IMR-90 (cell line): Measurements from ENCODE around the gene VSIG10L2. TPM values are rescaled to one million over a fixed set of nuclear protein-coding genes. Genes with fewer than 3 reads are reported as not detected.

Experiments
- ATAC-seq: fragments of 200-7000 bp; cut with Tn5 transposase; 2 replicates; pipeline ENCODE4 v1.9.1; 2020; ENCODE audit warnings: low read depth, mild to moderate bottlenecking, moderate library complexity
- BruUV-seq: library from RNA; stranded (reverse); fragments of 400-500 nt; replicated peaks from 2 replicates; lab custom pipeline; 2021; lab: Mats Ljungman, UMichigan
- CTCF ChIA-PET: fragments of 300-600 bp; formaldehyde crosslinking; extraction: SDS; loops from one replicate; lab custom pipeline; 2021; ENCODE audit warnings: antibody characterized with exemption; lab: Yijun Ruan, JAX
- POLR2A ChIA-PET: fragments of 300-600 bp; sonication (Branson Sonifier 250); formaldehyde crosslinking; loops from one replicate; lab custom pipeline; 2022; ENCODE audit warnings: antibody characterized with exemption; ENCODE audit not compliant: unreplicated experiment; lab: Charles Lee
- DNase-seq: peaks from one replicate; pipeline ENCODE4 v3.0.0; 2013
- H2AFZ ChIP-seq: replicated peaks from 2 replicates; pipeline ENCODE3; 2013; ENCODE audit warnings: low read length, mild to moderate bottlenecking; ENCODE audit not compliant: poor library complexity
- H2AK5ac ChIP-seq: 2 replicates; pipeline ENCODE4 v1.6.1; 2013; ENCODE audit warnings: low read depth, low read length, inconsistent platforms
- H2AK9ac ChIP-seq: replicated peaks from 2 replicates; pipeline ENCODE3; 2013; ENCODE audit warnings: mild to moderate bottlenecking, low read depth, low read length, moderate library complexity; ENCODE audit not compliant: poor library complexity
- H2BK120ac ChIP-seq: 2 replicates; pipeline ENCODE4 v1.6.1; 2013; ENCODE audit warnings: low read depth, low read length, inconsistent platforms
- H2BK15ac ChIP-seq: 3 replicates; pipeline ENCODE4 v1.6.1; 2013; ENCODE audit warnings: low read depth, low read length, inconsistent platforms
- H2BK20ac ChIP-seq: 2 replicates; pipeline ENCODE4 v1.6.1; 2013; ENCODE audit warnings: low read depth, mild to moderate bottlenecking, inconsistent platforms, low read length, moderate library complexity
- H2BK5ac ChIP-seq: 2 replicates; pipeline ENCODE4 v1.6.1; 2013; ENCODE audit warnings: mild to moderate bottlenecking, low read depth, low read length, inconsistent platforms; ENCODE audit not compliant: poor library complexity, severe bottlenecking
- H3K14ac ChIP-seq: replicated peaks from 2 replicates; pipeline ENCODE4 v1.6.1; 2013; ENCODE audit warnings: low read depth, low read length, inconsistent platforms
- H3K18ac ChIP-seq: 2 replicates; pipeline ENCODE4 v1.6.1; 2013; ENCODE audit warnings: low read depth, low read length, control low read depth
- H3K23ac ChIP-seq: 2 replicates; pipeline ENCODE4 v1.6.1; 2013; ENCODE audit warnings: low read depth, low read length, inconsistent platforms
- H3K27ac ChIP-seq: 2 replicates; pipeline ENCODE4 v1.5.1; 2013; ENCODE audit warnings: mild to moderate bottlenecking, control low read depth, low read length; ENCODE audit not compliant: insufficient read depth
- H3K27me3 ChIP-seq: 2 replicates; pipeline ENCODE4 v1.6.1; 2013; ENCODE audit warnings: low read length; ENCODE audit not compliant: control insufficient read depth, insufficient read depth
- H3K36me3 ChIP-seq: 2 replicates; pipeline ENCODE4 v1.6.1; 2013; ENCODE audit warnings: low read length, mixed read lengths; ENCODE audit not compliant: control insufficient read depth, insufficient read depth
- H3K4ac ChIP-seq: 2 replicates; pipeline ENCODE4 v1.6.1; 2013; ENCODE audit warnings: low read depth, low read length, inconsistent platforms
- H3K4me1 ChIP-seq: 2 replicates; pipeline ENCODE4 v1.6.1; 2013; ENCODE audit warnings: low read length, mixed read lengths; ENCODE audit not compliant: control insufficient read depth, insufficient read depth
- H3K4me2 ChIP-seq: 2 replicates; pipeline ENCODE4 v1.6.1; 2013; ENCODE audit warnings: low read depth, mild to moderate bottlenecking, control low read depth, low read length, moderate library complexity
- H3K4me3 ChIP-seq: 2 replicates; pipeline ENCODE4 v1.5.1; 2013; ENCODE audit warnings: low read depth, mild to moderate bottlenecking, control low read depth, low read length, moderate library complexity; ENCODE audit not compliant: insufficient read depth
- H3K56ac ChIP-seq: 2 replicates; pipeline ENCODE4 v1.6.1; 2013; ENCODE audit warnings: low read length, inconsistent platforms; ENCODE audit not compliant: insufficient read depth; ENCODE audit errors: extremely low read depth
- H3K79me1 ChIP-seq, 2 experiments: 2 replicates each; pipeline ENCODE4 v1.6.1; 2013; ENCODE audit warnings: low read length in 2 of 2, inconsistent platforms in 1 of 2, low read depth in 1 of 2
- H3K9ac ChIP-seq: 2 replicates; pipeline ENCODE4 v1.6.1; 2013; ENCODE audit warnings: low read depth, low read length, control low read depth
- H3K9me1 ChIP-seq: 2 replicates; pipeline ENCODE4 v1.6.1; 2013; ENCODE audit warnings: low read length, inconsistent platforms; ENCODE audit not compliant: insufficient read depth
- H3K9me3 ChIP-seq: 2 replicates; pipeline ENCODE4 v1.6.1; 2013; ENCODE audit warnings: low read length; ENCODE audit not compliant: control insufficient read depth, insufficient read depth
- H4K20me1 ChIP-seq: 2 replicates; pipeline ENCODE4 v1.6.1; 2013; ENCODE audit warnings: low read length, inconsistent platforms; ENCODE audit not compliant: insufficient read depth
- H4K5ac ChIP-seq: 2 replicates; pipeline ENCODE4 v1.6.1; 2013; ENCODE audit warnings: mild to moderate bottlenecking, low read depth, low read length, control low read depth
- H4K8ac ChIP-seq, 2 experiments: 2 replicates each; pipeline ENCODE4 v1.6.1; 2013; ENCODE audit warnings: low read depth in 2 of 2, low read length in 2 of 2, control low read depth in 1 of 2, inconsistent platforms in 1 of 2
- H4K91ac ChIP-seq: 2 replicates; pipeline ENCODE4 v1.6.1; 2013; ENCODE audit warnings: low read depth, low read length, inconsistent platforms; ENCODE audit not compliant: insufficient read depth
- BHLHE40 ChIP-seq: fragments of 150-350 bp; IDR thresholded peaks from 2 replicates; pipeline ENCODE4 v1.6.1; 2016; ENCODE audit warnings: mild to moderate bottlenecking, low read depth, low read length
- CEBPB ChIP-seq: IDR thresholded peaks from 2 replicates; pipeline ENCODE4 v1.6.1; 2012; ENCODE audit warnings: low read depth, low read length, improper control_type of control experiment
- CHD1 ChIP-seq: IDR thresholded peaks from 2 replicates; pipeline ENCODE4 v1.6.1; 2012; ENCODE audit warnings: low read depth, low read length, improper control_type of control experiment
- CTCF ChIP-seq: conservative IDR thresholded peaks from 2 replicates; pipeline ENCODE4 v1.5.1; 2012; ENCODE audit warnings: mild to moderate bottlenecking, low read depth, low read length, improper control_type of control experiment
- ELK1 ChIP-seq: fragments of 150-350 bp; IDR thresholded peaks from 2 replicates; pipeline ENCODE4 v1.6.1; 2016; ENCODE audit warnings: low read depth, mild to moderate bottlenecking, low read length, moderate library complexity, borderline replicate concordance
- FOS ChIP-seq: fragments of 150-350 bp; IDR thresholded peaks from 2 replicates; pipeline ENCODE4 v1.6.1; 2016; ENCODE audit warnings: low read depth, low read length
- MAFK ChIP-seq: IDR thresholded peaks from 2 replicates; pipeline ENCODE4 v1.6.1; 2012; ENCODE audit warnings: low read depth, low read length, improper control_type of control experiment
- MAZ ChIP-seq: IDR thresholded peaks from 2 replicates; pipeline ENCODE4 v1.6.1; 2012; ENCODE audit warnings: low read depth, mild to moderate bottlenecking, low read length, improper control_type of control experiment, moderate library complexity, borderline replicate concordance
- MXI1 ChIP-seq: IDR thresholded peaks from 2 replicates; pipeline ENCODE4 v1.6.1; 2012; ENCODE audit warnings: low read depth, mild to moderate bottlenecking, low read length, moderate library complexity, borderline replicate concordance
- NFE2L2 ChIP-seq: fragments of 150-350 bp; IDR thresholded peaks from 2 replicates; pipeline ENCODE4 v1.6.1; 2016; ENCODE audit warnings: low read depth, mild to moderate bottlenecking, low read length
- POLR2A ChIP-seq: IDR thresholded peaks from 2 replicates; pipeline ENCODE4 v1.6.1; 2012; ENCODE audit warnings: mild to moderate bottlenecking, low read depth, low read length
- RAD21 ChIP-seq: IDR thresholded peaks from 2 replicates; pipeline ENCODE4 v1.6.1; 2012; ENCODE audit warnings: low read length, improper control_type of control experiment
- RCOR1 ChIP-seq: IDR thresholded peaks from 2 replicates; pipeline ENCODE4 v1.6.1; 2012; ENCODE audit warnings: mild to moderate bottlenecking, low read length, improper control_type of control experiment; ENCODE audit not compliant: insufficient replicate concordance
- RFX5 ChIP-seq: IDR thresholded peaks from 2 replicates; pipeline ENCODE4 v1.8.0; 2012; ENCODE audit warnings: low read depth, mild to moderate bottlenecking, low read length, moderate library complexity
- SMC3 ChIP-seq: fragments of 150-350 bp; IDR thresholded peaks from 2 replicates; pipeline ENCODE4 v1.6.1; 2016; ENCODE audit warnings: low read depth, mild to moderate bottlenecking, antibody characterized with exemption, low read length, moderate library complexity
- USF2 ChIP-seq: fragments of 150-350 bp; IDR thresholded peaks from 2 replicates; pipeline ENCODE4 v1.6.1; 2017; ENCODE audit warnings: mild to moderate bottlenecking, antibody characterized with exemption, low read length, low read depth
- WGBS, 2 experiments: methylation state at CpG; one replicate each; pipeline versions ENCODE4 v1.1.5 to v1.1.7; 2013; ENCODE audit warnings: missing lambda C conversion rate in 2 of 2; ENCODE audit not compliant: insufficient read length in 1 of 2; ENCODE audit errors: extremely low coverage in 2 of 2; 5-methylcytosine and 5-hydroxymethylcytosine counted together
- dilution Hi-C: fragments of 300-500 bp; cut with HindIII; formaldehyde crosslinking; loops from one replicate; pipeline ENCODE4 v1.14.3; 2018; ENCODE audit warnings: low sequenced_read_pairs; ENCODE audit not compliant: unreplicated experiment
- in situ Hi-C: fragments of 300-500 bp; cut with MboI; formaldehyde crosslinking; loops from 3 replicates; pipeline ENCODE4 v1.14.3; 2019; ENCODE audit warnings: low sequenced_read_pairs, inconsistent platforms, mixed read lengths
- intact Hi-C: fragments of 100-400 bp; cut with micrococcal nuclease; formaldehyde crosslinking; loops from 2 replicates; pipeline ENCODE4 v1.10.0; 2022
- polyA plus RNA-seq, 3 experiments: library from polyadenylated mRNA; depleted of rRNA; stranded (reverse); fragments of >200 nt; gene quantifications; 2 replicates each; pipeline ENCODE4 v1.2.3, GENCODE V29; 2012; ENCODE audit warnings: low replicate concordance in 1 of 3
- total RNA-seq: library from RNA; depleted of rRNA; stranded (reverse); fragments of >200 nt; gene quantifications from 2 replicates; pipeline ENCODE4 v1.2.3, GENCODE V29; 2012

VSIG10L2 gene
- total and polyA plus RNA-seq, 2 of the 4 experiments (the other 2 are of a cell fraction): under 0.01 TPM; not detected in 1

GRCh38 chr11:125959931-125960330 is 14.1 kb downstream of the VSIG10L2 start:
- Histone ChIP-seq H3K79me1 (no peaks in the 10 kb centered on the region), H2AK5ac (no peak overlapping the region), H3K14ac (no peak overlapping the region), H3K18ac (no peak overlapping the region), H2BK120ac (no peak overlapping the region), H3K27ac (no peak overlapping the region), H3K56ac (no peak overlapping the region), H3K4me2 (no peak overlapping the region), H2BK5ac (no peak overlapping the region), H3K9me3 (no peaks in the 10 kb centered on the region), H2BK20ac (no peak overlapping the region), H3K9me1 (no peaks in the 10 kb centered on the region), H2BK15ac (no peak overlapping the region), H3K4me3 (no peak overlapping the region), H3K4ac (no peak overlapping the region), H3K27me3 (peaks cover 2% of the 10 kb centered on the region; the same call in 1 of the 2 replicates), H2AFZ (no peak overlapping the region), H3K4me1 (no peaks in the 10 kb centered on the region), H2AK9ac (no peak overlapping the region), H3K36me3 (no peaks in the 10 kb centered on the region), H4K8ac (no peak overlapping the region), H4K20me1 (no peaks in the 10 kb centered on the region), H4K91ac (no peak overlapping the region), H4K5ac (no peak overlapping the region), H3K9ac (no peak overlapping the region), H3K23ac (no peak overlapping the region)
- intact Hi-C loops: no loop called here
- DNase-seq (no peak), ATAC-seq (no peak)
- no CpG with 5 or more reads among the region's 10 CpGs for WGBS, 2 experiments
- in situ Hi-C loops: no loop called here
- no peak for TF ChIP-seq MAFK
- no peak for TF ChIP-seq SMC3
- no peak for TF ChIP-seq CTCF
- no peak for TF ChIP-seq NFE2L2
- TF ChIP-seq FOS: no peak
- no peak for TF ChIP-seq USF2
- no peak for TF ChIP-seq RCOR1
- no peak for TF ChIP-seq RFX5
- no peak for TF ChIP-seq MXI1
- no peak for TF ChIP-seq BHLHE40
- no peak for TF ChIP-seq CHD1
- no peak for TF ChIP-seq RAD21
- TF ChIP-seq ELK1: no peak
- TF ChIP-seq POLR2A: no peak
- no peak for TF ChIP-seq MAZ
- TF ChIP-seq CEBPB: no peak
- no TSS peak for BruUV-seq
- ChIA-PET POLR2A (no interaction called here), CTCF (no interaction called here)
- dilution Hi-C loops: no loop called here
